GM21423 (cell line): Measurements from ENCODE around the gene RYR2.
"Not testable (repeated sequence)": the region's sequence is repeated elsewhere in the genome, so short reads cannot be mapped to it uniquely, and the experiment has no call there.

Source experiments
- ATAC-seq: cut with Tn5 transposase; IDR thresholded peaks from one replicate; pipeline ENCODE4 v1.9.1; 2021; ENCODE audit warnings: mild to moderate bottlenecking, moderate library complexity; ENCODE audit not compliant: unreplicated experiment

RYR2 gene

GRCh38 chr1:237525102-237525501 is 483.1 kb downstream of the RYR2 start:
- ATAC-seq = no peak

- ATAC-seq = no peak
These were observed 485.8 kb downstream of the RYR2 start for GRCh38 chr1:237527761-237528160.

- ATAC-seq = no peak
These were observed 486.6 kb downstream of the RYR2 start for GRCh38 chr1:237528545-237528944.

GRCh38 chr1:237539055-237539454 is 497.1 kb downstream of the RYR2 start:
- ATAC-seq = no peak

- ATAC-seq = no peak
These were observed 500.8 kb downstream of the RYR2 start for GRCh38 chr1:237542525-237543418.

- ATAC-seq = no peak
These were observed 511.1 kb downstream of the RYR2 start for GRCh38 chr1:237553078-237553477.

GRCh38 chr1:237556911-237557310 is 514.9 kb downstream of the RYR2 start:
- no peak for ATAC-seq

GRCh38 chr1:237562242-237562823 is 520.3 kb downstream of the RYR2 start:
- peak; percentile 74 for ATAC-seq

- ATAC-seq = no peak
These were observed 523.3 kb downstream of the RYR2 start for GRCh38 chr1:237565236-237565635.

- no peak for ATAC-seq
These were observed 524.6 kb downstream of the RYR2 start for GRCh38 chr1:237566581-237566980.

GRCh38 chr1:237568955-237569354 is 527.0 kb downstream of the RYR2 start:
- ATAC-seq = no peak

- no peak for ATAC-seq
These were observed 528.5 kb downstream of the RYR2 start for GRCh38 chr1:237570530-237570929.

- ATAC-seq = no peak
These were observed 532.6 kb downstream of the RYR2 start for GRCh38 chr1:237574536-237574935.

- ATAC-seq = no peak
These were observed 536.6 kb downstream of the RYR2 start for GRCh38 chr1:237578540-237578939.

- no peak for ATAC-seq
These were observed 538.7 kb downstream of the RYR2 start for GRCh38 chr1:237580726-237581125.

GRCh38 chr1:237583270-237583669 is 541.3 kb downstream of the RYR2 start:
- ATAC-seq = no peak

- no peak for ATAC-seq
These were observed 541.8 kb downstream of the RYR2 start for GRCh38 chr1:237583756-237584155.

GRCh38 chr1:237590386-237590785 is 548.4 kb downstream of the RYR2 start:
- no peak for ATAC-seq

- ATAC-seq = no peak
These were observed 549.4 kb downstream of the RYR2 start for GRCh38 chr1:237591353-237591752.

GRCh38 chr1:237603036-237603568 is 561.1 kb downstream of the RYR2 start:
- not testable (repeated sequence) for ATAC-seq

GRCh38 chr1:237608433-237608832 is 566.4 kb downstream of the RYR2 start:
- no peak for ATAC-seq

GRCh38 chr1:237610157-237610556 is 568.2 kb downstream of the RYR2 start:
- ATAC-seq = no peak
